Mammary epithelial cell (primary cell): ENCODE measurements around the gene EIF4EBP2.

Source experiments
- EZH2 ChIP-seq: IDR thresholded peaks from 2 replicates; pipeline ENCODE4 v1.6.1; 2012; ENCODE audit warnings: low read length, inconsistent platforms, borderline replicate concordance
- TF ChIP-seq, protein P1 (sequence below), 2 donors: IDR thresholded peaks in 1 of 2; conservative IDR thresholded peaks in 1 of 2; 2 replicates each; pipeline ENCODE4 v1.5.1; 2011 to 2012; ENCODE audit warnings: inconsistent platforms in 2 of 2, low read length in 2 of 2, mild to moderate bottlenecking in 2 of 2, control low read depth in 1 of 2, low read depth in 1 of 2; ENCODE audit not compliant: insufficient read depth in 1 of 2; ENCODE audit errors: extremely low read depth in 1 of 2

GRCh38 chr10:70412356-70412755 lies 8.4 kb downstream of the EIF4EBP2 start:
- TF ChIP-seq, protein P1, sequence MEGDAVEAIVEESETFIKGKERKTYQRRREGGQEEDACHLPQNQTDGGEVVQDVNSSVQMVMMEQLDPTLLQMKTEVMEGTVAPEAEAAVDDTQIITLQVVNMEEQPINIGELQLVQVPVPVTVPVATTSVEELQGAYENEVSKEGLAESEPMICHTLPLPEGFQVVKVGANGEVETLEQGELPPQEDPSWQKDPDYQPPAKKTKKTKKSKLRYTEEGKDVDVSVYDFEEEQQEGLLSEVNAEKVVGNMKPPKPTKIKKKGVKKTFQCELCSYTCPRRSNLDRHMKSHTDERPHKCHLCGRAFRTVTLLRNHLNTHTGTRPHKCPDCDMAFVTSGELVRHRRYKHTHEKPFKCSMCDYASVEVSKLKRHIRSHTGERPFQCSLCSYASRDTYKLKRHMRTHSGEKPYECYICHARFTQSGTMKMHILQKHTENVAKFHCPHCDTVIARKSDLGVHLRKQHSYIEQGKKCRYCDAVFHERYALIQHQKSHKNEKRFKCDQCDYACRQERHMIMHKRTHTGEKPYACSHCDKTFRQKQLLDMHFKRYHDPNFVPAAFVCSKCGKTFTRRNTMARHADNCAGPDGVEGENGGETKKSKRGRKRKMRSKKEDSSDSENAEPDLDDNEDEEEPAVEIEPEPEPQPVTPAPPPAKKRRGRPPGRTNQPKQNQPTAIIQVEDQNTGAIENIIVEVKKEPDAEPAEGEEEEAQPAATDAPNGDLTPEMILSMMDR (conservative IDR thresholded peaks at IDR 0.05 in 1 of 2, IDR thresholded peaks at IDR 0.05 in 1 of 2; ENCODE audit: extremely low read depth in 1 of 2, insufficient read depth in 1 of 2, low read depth in 1 of 2, low read length in 2 of 2), result no peak
- no peak for TF ChIP-seq EZH2
